DOHH2 (cell line): ENCODE measurements around the gene MTHFSD.

Experiments used
- H3F3A ChIP-seq: fragments of 200-600 bp; sonication (generic), shearing (Covaris generic); 2 replicates; pipeline ENCODE4 v1.6.0; 2016; ENCODE audit warnings: antibody characterized with exemption, mild to moderate bottlenecking; ENCODE audit not compliant: control insufficient read depth, insufficient read depth
- H3K27ac ChIP-seq: fragments of 200-600 bp; sonication (generic); 2 replicates; pipeline ENCODE4 v1.5.1; 2014; ENCODE audit warnings: low read depth, mild to moderate bottlenecking, low read length, moderate library complexity
- H3K27me3 ChIP-seq: fragments of 200-600 bp; sonication (generic); 2 replicates; pipeline ENCODE4 v1.6.1; 2014; ENCODE audit warnings: mild to moderate bottlenecking, low read length, mixed read lengths; ENCODE audit not compliant: control insufficient read depth
- H3K36me3 ChIP-seq: fragments of 200-600 bp; sonication (generic); 2 replicates; pipeline ENCODE4 v1.6.1; 2014; ENCODE audit warnings: mild to moderate bottlenecking, low read length, moderate library complexity, mixed read lengths; ENCODE audit not compliant: control insufficient read depth
- H3K4me1 ChIP-seq: fragments of 200-600 bp; sonication (generic); 2 replicates; pipeline ENCODE4 v1.6.1; 2014; ENCODE audit warnings: mild to moderate bottlenecking, low read length, mixed read lengths; ENCODE audit not compliant: control insufficient read depth
- H3K4me2 ChIP-seq: fragments of 200-600 bp; sonication (generic); 2 replicates; pipeline ENCODE4 v1.6.0; 2014; ENCODE audit warnings: mild to moderate bottlenecking, low read length, moderate library complexity
- H3K4me3 ChIP-seq: fragments of 200-600 bp; sonication (generic); 2 replicates; pipeline ENCODE4 v1.5.1; 2014; ENCODE audit warnings: mild to moderate bottlenecking, low read length, mixed read lengths
- H3K79me2 ChIP-seq: fragments of 200-600 bp; sonication (generic); 2 replicates; pipeline ENCODE4 v1.6.1; 2014; ENCODE audit warnings: mild to moderate bottlenecking, low read length, mixed read lengths; ENCODE audit not compliant: control insufficient read depth
- H3K9me2 ChIP-seq: fragments of 200-600 bp; sonication (generic); replicated peaks from 2 replicates; pipeline ENCODE4 v1.6.1; 2014; ENCODE audit warnings: mild to moderate bottlenecking, low read length, mixed read lengths; ENCODE audit not compliant: control insufficient read depth
- H3K9me3 ChIP-seq: fragments of 200-600 bp; sonication (generic); 2 replicates; pipeline ENCODE4 v1.6.1; 2014; ENCODE audit warnings: antibody characterized with exemption, low read length, mixed read lengths; ENCODE audit not compliant: control insufficient read depth, insufficient read depth
- H4K20me1 ChIP-seq: fragments of 200-600 bp; sonication (generic); 2 replicates; pipeline ENCODE4 v1.6.0; 2014; ENCODE audit warnings: low read depth, mild to moderate bottlenecking, antibody characterized with exemption, low read length, moderate library complexity; ENCODE audit not compliant: control insufficient read depth, insufficient read depth
- EZH2phosphoT487 ChIP-seq: fragments of 200-600 bp; sonication (generic); IDR thresholded peaks from 2 replicates; pipeline ENCODE4 v1.6.1; 2017; ENCODE audit warnings: borderline replicate concordance, mild to moderate bottlenecking, antibody characterized with exemption, low read length, moderate library complexity, mixed read lengths
- TF ChIP-seq, protein P1 (sequence below): fragments of 200-600 bp; sonication (generic); IDR thresholded peaks from one replicate; pipeline ENCODE4 v1.5.1; 2014; ENCODE audit warnings: antibody characterized with exemption, mild to moderate bottlenecking, low read depth, low read length; ENCODE audit not compliant: poor library complexity, severe bottlenecking

The MTHFSD gene

GRCh38 chr16:86601356-86601755, 46.3 kb upstream of the MTHFSD start:
- Histone ChIP-seq H3F3A (no peaks in the 10 kb centered on the region), H3K36me3 (no peaks in the 10 kb centered on the region), H4K20me1 (no peaks in the 10 kb centered on the region), H3K4me2 (no peak overlapping the region), H3K4me1 (no peaks in the 10 kb centered on the region), H3K27me3 (no peaks in the 10 kb centered on the region), H3K9me3 (no peaks in the 10 kb centered on the region), H3K9me2 (no peaks in the 10 kb centered on the region), H3K79me2 (no peaks in the 10 kb centered on the region), H3K27ac (no peak overlapping the region), H3K4me3 (no peak overlapping the region)
- TF ChIP-seq EZH2phosphoT487: no peak
- TF ChIP-seq, protein P1, sequence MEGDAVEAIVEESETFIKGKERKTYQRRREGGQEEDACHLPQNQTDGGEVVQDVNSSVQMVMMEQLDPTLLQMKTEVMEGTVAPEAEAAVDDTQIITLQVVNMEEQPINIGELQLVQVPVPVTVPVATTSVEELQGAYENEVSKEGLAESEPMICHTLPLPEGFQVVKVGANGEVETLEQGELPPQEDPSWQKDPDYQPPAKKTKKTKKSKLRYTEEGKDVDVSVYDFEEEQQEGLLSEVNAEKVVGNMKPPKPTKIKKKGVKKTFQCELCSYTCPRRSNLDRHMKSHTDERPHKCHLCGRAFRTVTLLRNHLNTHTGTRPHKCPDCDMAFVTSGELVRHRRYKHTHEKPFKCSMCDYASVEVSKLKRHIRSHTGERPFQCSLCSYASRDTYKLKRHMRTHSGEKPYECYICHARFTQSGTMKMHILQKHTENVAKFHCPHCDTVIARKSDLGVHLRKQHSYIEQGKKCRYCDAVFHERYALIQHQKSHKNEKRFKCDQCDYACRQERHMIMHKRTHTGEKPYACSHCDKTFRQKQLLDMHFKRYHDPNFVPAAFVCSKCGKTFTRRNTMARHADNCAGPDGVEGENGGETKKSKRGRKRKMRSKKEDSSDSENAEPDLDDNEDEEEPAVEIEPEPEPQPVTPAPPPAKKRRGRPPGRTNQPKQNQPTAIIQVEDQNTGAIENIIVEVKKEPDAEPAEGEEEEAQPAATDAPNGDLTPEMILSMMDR: no peak

DNA sequence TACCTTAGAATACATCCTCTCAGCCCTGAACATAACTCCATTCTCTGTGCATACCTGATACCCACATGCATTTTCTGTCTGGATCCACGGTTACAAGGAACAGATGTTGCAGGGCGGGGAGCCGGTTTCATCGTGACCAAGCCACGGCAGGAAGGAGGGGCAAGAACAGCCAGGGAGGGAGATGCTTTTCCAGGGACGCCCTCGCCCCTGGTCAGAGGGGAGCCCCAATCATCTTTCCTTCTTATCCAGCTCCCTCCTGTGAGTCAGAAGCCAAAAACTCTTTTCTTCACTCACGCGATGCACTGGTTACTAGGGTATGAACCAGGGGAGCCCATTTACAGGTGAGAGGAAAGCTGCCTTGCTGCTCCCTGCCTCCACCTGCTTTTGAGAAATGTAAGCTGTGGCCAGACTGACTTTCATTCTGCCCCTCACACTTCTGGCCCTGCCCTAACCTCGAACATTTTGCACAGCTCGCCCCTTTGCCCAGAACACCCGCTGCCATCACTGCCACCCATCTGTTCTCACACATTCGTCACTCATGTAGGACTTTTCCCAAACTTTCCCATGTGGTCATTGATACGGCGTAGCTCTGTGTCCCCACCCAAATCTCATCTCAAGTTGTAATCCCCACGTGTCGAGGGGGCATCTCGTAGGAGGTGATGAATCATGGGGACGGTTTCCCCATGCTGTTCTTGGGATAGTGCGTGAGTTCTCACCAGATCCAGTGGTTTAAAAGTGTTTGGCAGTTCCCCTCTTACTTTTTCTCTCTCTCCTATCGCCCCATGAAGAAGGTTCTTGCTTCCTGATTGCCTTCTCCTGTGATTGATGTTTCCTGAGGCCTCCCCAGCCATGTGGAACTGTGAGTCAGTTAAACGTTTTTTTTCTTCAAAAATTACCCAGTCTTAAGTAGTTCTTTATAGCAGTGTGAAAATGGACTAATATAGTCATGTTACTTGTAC, 43.9 kb upstream of the MTHFSD start:
- Histone ChIP-seq H3K9me2 (no peaks in the 10 kb centered on the region), H3K27ac (no peak overlapping the region)

GRCh38 chr16:86597880-86598606, 43.0 kb upstream of the MTHFSD start:
- Histone ChIP-seq H3K27me3 (peaks cover 10% of the 10 kb centered on the region; the same call in 1 of the 2 replicates), H3K9me3 (no peaks in the 10 kb centered on the region)
- TF ChIP-seq EZH2phosphoT487: no peak
- TF ChIP-seq, protein P1: no peak

More for the DNA sequence above, 43.9 kb upstream of the MTHFSD start:
- no peak overlapping the region for H3K4me2 ChIP-seq
- TF ChIP-seq EZH2phosphoT487: no peak
- TF ChIP-seq, protein P1: no peak
- no peaks in the 10 kb centered on the region for H3K79me2 ChIP-seq
- H3K27me3 ChIP-seq: peaks cover 2% of the 10 kb centered on the region; the same call in 1 of the 2 replicates
- no peaks in the 10 kb centered on the region for H3K36me3 ChIP-seq
- no peak overlapping the region for H3K4me3 ChIP-seq
- H4K20me1 ChIP-seq: no peaks in the 10 kb centered on the region
- H3F3A ChIP-seq: no peaks in the 10 kb centered on the region
- H3K9me3 ChIP-seq: no peaks in the 10 kb centered on the region
- H3K4me1 ChIP-seq: no peaks in the 10 kb centered on the region

More at GRCh38 chr16:86597880-86598606, 43.0 kb upstream of the MTHFSD start:
- Histone ChIP-seq H3K4me1 (no peaks in the 10 kb centered on the region), H3K79me2 (no peaks in the 10 kb centered on the region), H3K4me2 (no peak overlapping the region), H3K9me2 (no peaks in the 10 kb centered on the region), H3F3A (no peaks in the 10 kb centered on the region), H3K27ac (no peak overlapping the region), H4K20me1 (no peaks in the 10 kb centered on the region), H3K4me3 (no peak overlapping the region), H3K36me3 (no peaks in the 10 kb centered on the region)
